ENCODE data around the gene KRT5.
"Not testable (repeated sequence)": the region's sequence is repeated elsewhere in the genome, so short reads cannot be mapped to it uniquely, and the experiment has no call there.

KRT5 gene

DNA sequence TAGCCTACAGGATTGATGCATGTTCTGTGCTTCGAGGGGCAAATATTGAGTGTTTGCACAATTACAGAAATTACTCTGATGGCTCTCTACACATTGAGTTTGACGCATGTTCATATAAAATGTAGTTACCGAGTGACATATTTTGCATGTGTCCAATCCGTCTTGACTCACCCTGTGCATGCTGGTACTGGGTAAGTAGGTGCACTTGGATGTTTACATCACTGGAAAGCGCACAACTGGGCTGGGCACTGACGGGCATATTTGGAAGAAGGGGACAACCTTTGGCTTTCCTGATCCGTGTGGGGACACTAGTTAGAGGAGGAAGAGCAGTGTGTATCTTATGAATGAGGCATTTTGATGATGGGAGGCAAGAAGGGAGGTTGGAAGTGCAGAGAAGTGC is 22.2 kb downstream of the KRT5 start:
- Histone ChIP-seq H3K27ac (ENCODE audit: low read depth, low read length) (no peak overlapping the region), H3K4me1 (ENCODE audit: control insufficient read depth in 5 of 5, insufficient read depth in 5 of 5, low read length in 5 of 5) (peaks cover 0 to 26% (median 19%) of the 10 kb centered on the region in 5 donors), H3K27me3 (ENCODE audit: control insufficient read depth in 5 of 5, insufficient read depth in 4 of 5, low read length in 5 of 5) (peaks cover 0 to 4% (median 0%) of the 10 kb centered on the region in 5 donors), H3K9me3 (ENCODE audit: control insufficient read depth in 5 of 5, low read length in 5 of 5) (peaks cover 0 to 3% (median 0%) of the 10 kb centered on the region in 5 donors), H3K9ac (ENCODE audit: low read length in 5 of 5) (no peak overlapping the region), H3K36me3 (ENCODE audit: control insufficient read depth in 5 of 5, insufficient read depth in 5 of 5, low read length in 5 of 5) (no peaks in the 10 kb centered on the region), H3K4me3 (ENCODE audit: low read depth in 1 of 5, low read length in 5 of 5) (no peak overlapping the region)

DNA sequence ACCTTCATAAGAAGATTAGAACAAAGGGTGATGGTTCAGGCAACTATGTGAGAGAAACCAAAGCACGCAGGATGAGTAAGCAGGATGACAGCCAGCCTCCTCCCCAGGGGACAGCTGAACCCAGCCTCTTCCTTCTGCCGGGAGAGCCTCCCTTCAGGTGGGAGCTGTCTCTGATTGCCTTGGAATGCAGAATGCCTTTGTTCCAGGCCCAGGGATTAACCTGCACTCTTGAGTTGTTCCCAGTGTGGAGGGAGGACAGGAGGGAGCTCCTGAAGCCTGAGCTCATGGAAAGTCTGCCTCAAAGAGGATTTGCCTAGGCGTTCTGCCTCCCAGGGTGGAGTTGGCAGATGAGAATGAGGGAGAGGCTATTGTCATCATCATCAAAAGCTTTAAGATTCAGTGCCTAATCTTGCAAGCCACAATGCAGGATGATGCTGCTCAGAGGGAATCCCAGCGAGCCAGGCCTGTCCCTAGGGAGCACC is 23.6 kb downstream of the KRT5 start:
- Histone ChIP-seq H3K9me3 (ENCODE audit: control insufficient read depth in 5 of 5, low read length in 5 of 5) (no peaks in the 10 kb centered on the region), H3K9ac (ENCODE audit: low read length in 5 of 5) (peak overlapping the region in 1 of 5 donors; percentile 9), H3K27me3 (ENCODE audit: control insufficient read depth in 5 of 5, insufficient read depth in 4 of 5, low read length in 5 of 5) (peaks cover 0 to 4% (median 0%) of the 10 kb centered on the region in 5 donors), H3K4me1 (ENCODE audit: control insufficient read depth in 5 of 5, insufficient read depth in 5 of 5, low read length in 5 of 5) (peaks cover 0 to 26% (median 19%) of the 10 kb centered on the region in 5 donors), H3K27ac (ENCODE audit: low read depth, low read length) (no peak overlapping the region), H3K4me3 (ENCODE audit: low read depth in 1 of 5, low read length in 5 of 5) (no peak overlapping the region), H3K36me3 (ENCODE audit: control insufficient read depth in 5 of 5, insufficient read depth in 5 of 5, low read length in 5 of 5) (no peaks in the 10 kb centered on the region)

DNA sequence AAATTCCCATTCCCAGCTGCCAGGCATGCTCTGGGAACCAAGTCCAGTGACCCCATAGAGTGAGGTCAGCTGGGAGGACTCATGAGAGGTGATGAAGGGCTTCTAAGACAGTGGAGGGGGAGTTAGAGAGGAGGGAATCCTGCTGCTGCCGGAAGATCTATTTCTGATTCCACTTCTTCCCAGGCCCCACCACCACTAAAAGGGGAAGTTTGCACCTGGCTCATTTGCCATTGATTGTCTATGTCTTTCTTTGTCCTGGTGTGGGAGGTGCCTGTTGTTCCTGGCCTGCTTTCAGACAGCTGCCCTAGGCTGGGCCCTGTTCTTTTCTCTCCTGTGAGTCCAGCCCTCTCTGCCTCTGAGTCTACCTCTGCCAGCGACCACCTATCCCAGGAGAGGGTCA is 24.1 kb downstream of the KRT5 start:
- peaks cover 0 to 4% (median 0%) of the 10 kb centered on the region in 5 donors for H3K27me3 ChIP-seq (ENCODE audit: control insufficient read depth in 5 of 5, insufficient read depth in 4 of 5, low read length in 5 of 5)
- no peak overlapping the region for H3K4me3 ChIP-seq (ENCODE audit: low read depth in 1 of 5, low read length in 5 of 5)
- H3K4me1 ChIP-seq (ENCODE audit: control insufficient read depth in 5 of 5, insufficient read depth in 5 of 5, low read length in 5 of 5) = peaks cover 0 to 26% (median 19%) of the 10 kb centered on the region in 5 donors
- H3K27ac ChIP-seq (ENCODE audit: low read depth, low read length) = no peak overlapping the region
- no peaks in the 10 kb centered on the region for H3K36me3 ChIP-seq (ENCODE audit: control insufficient read depth in 5 of 5, insufficient read depth in 5 of 5, low read length in 5 of 5)
- no peak overlapping the region for H3K9ac ChIP-seq (ENCODE audit: low read length in 5 of 5)
- no peaks in the 10 kb centered on the region for H3K9me3 ChIP-seq (ENCODE audit: control insufficient read depth in 5 of 5, low read length in 5 of 5)

DNA sequence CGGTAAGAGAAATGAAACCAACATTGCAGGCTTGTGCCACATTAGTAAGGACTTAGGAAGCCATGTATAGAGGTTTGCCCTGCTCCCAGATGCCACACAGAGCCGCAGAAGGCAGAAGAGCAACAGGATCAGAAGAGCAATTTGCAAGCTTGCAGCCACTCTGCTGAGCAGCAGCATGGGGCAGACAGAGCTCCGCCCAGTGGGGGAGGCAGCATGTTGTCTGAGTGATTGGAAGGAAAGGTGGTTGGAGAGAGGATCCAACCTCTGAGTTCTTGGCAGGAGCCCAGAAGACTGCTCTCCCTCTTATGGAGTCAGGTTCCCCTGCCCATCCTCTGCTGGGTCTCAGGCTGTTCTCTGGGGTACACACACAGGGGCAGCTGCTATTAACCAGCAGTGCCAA is 24.8 kb downstream of the KRT5 start:
- Histone ChIP-seq H3K9ac (ENCODE audit: low read length in 5 of 5) (no peak overlapping the region), H3K27ac (ENCODE audit: low read depth, low read length) (no peak overlapping the region), H3K4me3 (ENCODE audit: low read depth in 1 of 5, low read length in 5 of 5) (no peak overlapping the region), H3K9me3 (ENCODE audit: control insufficient read depth in 5 of 5, low read length in 5 of 5) (no peaks in the 10 kb centered on the region), H3K4me1 (ENCODE audit: control insufficient read depth in 5 of 5, insufficient read depth in 5 of 5, low read length in 5 of 5) (peaks cover 0 to 26% (median 19%) of the 10 kb centered on the region in 5 donors), H3K36me3 (ENCODE audit: control insufficient read depth in 5 of 5, insufficient read depth in 5 of 5, low read length in 5 of 5) (no peaks in the 10 kb centered on the region), H3K27me3 (ENCODE audit: control insufficient read depth in 5 of 5, insufficient read depth in 4 of 5, low read length in 5 of 5) (peaks cover 0 to 4% (median 0%) of the 10 kb centered on the region in 5 donors)

DNA sequence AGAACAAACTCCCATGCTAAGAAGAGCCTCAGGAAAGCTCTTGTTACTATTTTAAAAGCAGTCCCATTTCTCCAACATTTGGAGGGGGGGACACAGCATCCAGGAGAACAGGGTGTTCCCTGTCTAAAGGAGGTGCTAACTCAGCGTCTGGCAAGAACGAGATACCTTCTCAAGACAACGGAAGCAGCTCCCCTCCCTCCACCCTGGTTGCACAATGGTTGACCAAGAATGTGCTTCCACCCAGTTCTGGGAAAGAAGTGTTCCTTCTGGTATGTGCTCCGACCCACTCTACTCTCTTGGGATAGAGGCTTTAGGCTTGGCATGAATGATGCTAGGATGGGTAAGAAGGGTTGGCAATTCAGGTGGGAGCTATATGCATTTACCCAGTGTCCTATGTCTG is 25.7 kb downstream of the KRT5 start:
- no peak overlapping the region for H3K4me3 ChIP-seq (ENCODE audit: low read depth in 1 of 5, low read length in 5 of 5)
- peaks cover 0 to 4% (median 0%) of the 10 kb centered on the region in 5 donors for H3K27me3 ChIP-seq (ENCODE audit: control insufficient read depth in 5 of 5, insufficient read depth in 4 of 5, low read length in 5 of 5)
- H3K27ac ChIP-seq (ENCODE audit: low read depth, low read length) = no peak overlapping the region
- no peaks in the 10 kb centered on the region for H3K9me3 ChIP-seq (ENCODE audit: control insufficient read depth in 5 of 5, low read length in 5 of 5)
- H3K36me3 ChIP-seq (ENCODE audit: control insufficient read depth in 5 of 5, insufficient read depth in 5 of 5, low read length in 5 of 5) = no peaks in the 10 kb centered on the region
- H3K4me1 ChIP-seq (ENCODE audit: control insufficient read depth in 5 of 5, insufficient read depth in 5 of 5, low read length in 5 of 5) = peaks cover 0 to 26% (median 19%) of the 10 kb centered on the region in 5 donors
- no peak overlapping the region for H3K9ac ChIP-seq (ENCODE audit: low read length in 5 of 5)

DNA sequence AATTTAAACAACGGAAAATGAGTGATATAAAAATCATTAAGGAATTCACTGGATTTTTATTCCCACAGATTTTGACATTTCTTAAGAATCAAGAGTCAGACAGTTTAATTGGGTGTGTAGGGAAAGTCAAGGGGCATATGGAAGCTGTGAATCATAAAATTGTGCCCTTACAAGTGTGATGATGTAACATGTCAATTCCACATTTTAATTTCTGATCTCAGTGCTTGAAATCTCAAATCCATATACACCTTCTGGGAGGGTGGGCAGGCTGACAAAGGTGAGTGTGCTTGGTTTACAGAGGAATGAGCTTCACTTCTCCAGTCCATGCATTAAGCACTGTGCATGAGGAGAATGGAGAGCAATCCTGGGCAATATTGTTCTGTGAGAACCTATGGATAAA is 26.1 kb downstream of the KRT5 start:
- no peak overlapping the region for H3K27ac ChIP-seq (ENCODE audit: low read depth, low read length)
- H3K4me3 ChIP-seq (ENCODE audit: low read depth in 1 of 5, low read length in 5 of 5) = no peak overlapping the region
- no peaks in the 10 kb centered on the region for H3K9me3 ChIP-seq (ENCODE audit: control insufficient read depth in 5 of 5, low read length in 5 of 5)
- peaks cover 0 to 4% (median 0%) of the 10 kb centered on the region in 5 donors for H3K27me3 ChIP-seq (ENCODE audit: control insufficient read depth in 5 of 5, insufficient read depth in 4 of 5, low read length in 5 of 5)
- no peaks in the 10 kb centered on the region for H3K36me3 ChIP-seq (ENCODE audit: control insufficient read depth in 5 of 5, insufficient read depth in 5 of 5, low read length in 5 of 5)
- no peak overlapping the region for H3K9ac ChIP-seq (ENCODE audit: low read length in 5 of 5)
- peaks cover 0 to 26% (median 19%) of the 10 kb centered on the region in 5 donors for H3K4me1 ChIP-seq (ENCODE audit: control insufficient read depth in 5 of 5, insufficient read depth in 5 of 5, low read length in 5 of 5)

DNA sequence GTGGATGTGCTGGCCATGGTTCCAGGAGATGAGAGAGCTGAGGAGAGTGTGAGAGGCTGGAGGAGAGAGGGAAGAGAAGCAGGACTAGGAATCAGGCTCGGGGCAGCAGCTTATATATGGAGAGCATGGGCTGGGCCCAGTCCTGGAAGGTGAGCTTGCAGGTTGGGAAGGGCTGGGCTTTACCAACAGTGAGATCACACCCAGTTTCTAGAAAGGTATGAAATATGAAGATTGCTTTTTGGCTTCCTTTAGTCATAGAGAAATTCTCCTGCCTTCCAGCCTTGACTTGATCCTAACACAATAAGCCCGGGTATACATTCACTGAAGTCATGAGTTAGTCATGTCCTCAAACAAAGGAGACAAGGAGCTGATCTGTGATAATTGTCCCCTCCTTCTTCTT is 27.0 kb downstream of the KRT5 start, which contains the start of gene KRT6A:
TSS of gene KRT6A (minus strand) at position 86 of the 400 bp plus-strand sequence. CDS start at position 17, 69 bp downstream.
- no peaks in the 10 kb centered on the region for H3K36me3 ChIP-seq (ENCODE audit: control insufficient read depth in 5 of 5, insufficient read depth in 5 of 5, low read length in 5 of 5)
- H3K4me1 ChIP-seq (ENCODE audit: control insufficient read depth in 5 of 5, insufficient read depth in 5 of 5, low read length in 5 of 5) = peaks cover 0 to 26% (median 19%) of the 10 kb centered on the region in 5 donors
- no peak within 1 kb of the TSS for H3K9ac ChIP-seq (ENCODE audit: low read length in 5 of 5)
- H3K27me3 ChIP-seq (ENCODE audit: control insufficient read depth in 5 of 5, insufficient read depth in 4 of 5, low read length in 5 of 5) = peaks cover 0 to 4% (median 0%) of the 10 kb centered on the region in 5 donors
- H3K4me3 ChIP-seq (ENCODE audit: low read depth in 1 of 5, low read length in 5 of 5) = no peak within 1 kb of the TSS
- H3K27ac ChIP-seq (ENCODE audit: low read depth, low read length) = no peak within 1 kb of the TSS
- H3K9me3 ChIP-seq (ENCODE audit: control insufficient read depth in 5 of 5, low read length in 5 of 5) = no peaks in the 10 kb centered on the region

DNA sequence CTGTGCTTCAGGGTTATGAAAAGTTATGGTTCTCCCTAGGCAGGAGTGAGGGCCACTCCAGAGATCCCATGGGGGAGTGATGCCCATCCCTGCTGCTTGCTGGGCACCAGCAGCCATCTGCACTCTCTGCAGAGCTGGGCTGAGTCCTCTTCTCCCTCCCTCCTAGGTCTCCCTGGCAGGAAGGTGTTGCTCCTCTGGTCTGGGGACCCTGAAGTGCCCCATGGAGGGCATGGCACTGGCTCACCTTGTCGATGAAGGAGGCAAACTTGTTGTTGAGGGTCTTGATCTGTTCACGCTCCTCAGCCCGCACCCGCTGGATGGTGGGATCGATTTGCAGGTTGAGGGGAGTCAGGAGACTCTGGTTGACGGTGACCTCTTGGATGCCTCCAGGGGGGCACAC is 27.8 kb downstream of the KRT5 start:
- not testable (repeated sequence) for H3K4me3 ChIP-seq (ENCODE audit: low read depth in 1 of 5, low read length in 5 of 5); H3K27ac ChIP-seq (ENCODE audit: low read depth, low read length); H3K9ac ChIP-seq (ENCODE audit: low read length in 5 of 5); H3K27me3 ChIP-seq (ENCODE audit: control insufficient read depth in 5 of 5, insufficient read depth in 4 of 5, low read length in 5 of 5); H3K36me3 ChIP-seq (ENCODE audit: control insufficient read depth in 5 of 5, insufficient read depth in 5 of 5, low read length in 5 of 5); H3K9me3 ChIP-seq (ENCODE audit: control insufficient read depth in 5 of 5, low read length in 5 of 5)
- H3K4me1 ChIP-seq (ENCODE audit: control insufficient read depth in 5 of 5, insufficient read depth in 5 of 5, low read length in 5 of 5) = peaks cover 0 to 26% (median 19%) of the 10 kb centered on the region in 5 donors

DNA sequence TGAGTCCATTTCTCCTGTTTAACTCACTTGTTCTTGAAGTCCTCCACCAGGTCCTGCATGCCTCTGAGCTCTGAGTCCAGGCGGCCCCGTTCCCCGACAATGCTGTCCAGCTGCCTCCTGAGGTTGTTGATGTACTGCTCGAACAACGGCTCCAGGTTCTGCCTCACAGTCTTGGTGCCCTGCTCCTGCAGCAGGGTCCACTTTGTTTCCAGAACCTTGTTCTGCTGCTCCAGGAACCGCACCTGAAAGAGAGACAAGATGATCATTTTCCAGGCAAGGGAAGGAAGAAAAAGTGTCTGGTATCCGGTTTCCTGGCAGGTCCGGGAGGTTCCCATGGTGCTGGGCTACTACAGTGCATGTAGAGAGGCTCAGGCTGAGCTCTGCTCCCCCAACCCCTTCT is 28.7 kb downstream of the KRT5 start:
- not testable (repeated sequence) for H3K36me3 ChIP-seq (ENCODE audit: control insufficient read depth in 5 of 5, insufficient read depth in 5 of 5, low read length in 5 of 5); H3K9me3 ChIP-seq (ENCODE audit: control insufficient read depth in 5 of 5, low read length in 5 of 5); H3K27me3 ChIP-seq (ENCODE audit: control insufficient read depth in 5 of 5, insufficient read depth in 4 of 5, low read length in 5 of 5); H3K9ac ChIP-seq (ENCODE audit: low read length in 5 of 5); H3K27ac ChIP-seq (ENCODE audit: low read depth, low read length); H3K4me3 ChIP-seq (ENCODE audit: low read depth in 1 of 5, low read length in 5 of 5)
- peaks cover 0 to 23% (median 18%) of the 10 kb centered on the region in 5 donors for H3K4me1 ChIP-seq (ENCODE audit: control insufficient read depth in 5 of 5, insufficient read depth in 5 of 5, low read length in 5 of 5)

DNA sequence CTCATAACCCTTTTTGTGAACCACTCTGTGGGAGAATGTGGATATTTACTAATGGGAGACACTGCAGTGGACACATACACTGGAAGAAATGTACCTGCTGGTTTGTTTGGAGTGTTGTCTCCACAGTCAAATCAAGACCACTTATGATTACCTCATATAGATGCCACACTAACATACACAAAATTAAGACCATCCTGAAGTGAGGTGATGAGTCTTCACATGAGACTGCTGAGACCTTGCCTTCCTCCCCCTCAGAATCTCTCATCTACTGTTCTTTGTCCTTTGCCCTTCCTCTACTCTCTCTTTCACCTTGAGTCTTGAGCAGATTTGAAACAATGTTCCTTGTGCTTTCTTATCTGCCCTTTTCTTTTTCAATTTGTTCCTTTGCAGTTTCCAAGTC is 31.5 kb downstream of the KRT5 start:
- no peak overlapping the region for H3K27ac ChIP-seq (ENCODE audit: low read depth, low read length)
- H3K36me3 ChIP-seq (ENCODE audit: control insufficient read depth in 5 of 5, insufficient read depth in 5 of 5, low read length in 5 of 5) = no peaks in the 10 kb centered on the region
- H3K4me1 ChIP-seq (ENCODE audit: control insufficient read depth in 5 of 5, insufficient read depth in 5 of 5, low read length in 5 of 5) = no peaks in the 10 kb centered on the region
- no peak overlapping the region for H3K9ac ChIP-seq (ENCODE audit: low read length in 5 of 5)
- peaks cover 0 to 3% (median 0%) of the 10 kb centered on the region in 5 donors for H3K9me3 ChIP-seq (ENCODE audit: control insufficient read depth in 5 of 5, low read length in 5 of 5)
- H3K4me3 ChIP-seq (ENCODE audit: low read depth in 1 of 5, low read length in 5 of 5) = no peak overlapping the region
- peaks cover 0 to 3% (median 0%) of the 10 kb centered on the region in 5 donors for H3K27me3 ChIP-seq (ENCODE audit: control insufficient read depth in 5 of 5, insufficient read depth in 4 of 5, low read length in 5 of 5)
